ENCODE results near the gene PDLIM5.

Gene PDLIM5

DNA sequence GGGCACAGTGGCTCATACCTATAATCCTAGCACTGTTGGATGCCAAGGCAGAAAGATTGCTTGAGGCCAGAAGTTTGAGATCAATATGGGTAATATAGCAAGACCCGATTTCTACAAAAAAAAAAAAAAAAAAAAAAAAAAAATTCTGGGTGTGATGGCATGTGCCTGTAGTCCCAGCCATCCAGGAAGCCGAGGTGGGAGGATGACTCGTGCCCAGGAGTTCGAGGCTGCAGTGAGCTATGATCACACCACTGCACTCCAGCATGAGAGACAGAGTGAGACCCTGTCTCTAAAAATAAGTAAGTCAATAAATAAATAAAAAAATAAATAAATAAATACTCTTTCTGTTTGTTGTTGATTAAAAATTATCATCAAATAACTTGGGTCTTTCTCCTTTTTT is 243.6 kb downstream of the PDLIM5 start:
- H3K27ac ChIP-seq, result no peak overlapping the region
- TF ChIP-seq, protein P1, sequence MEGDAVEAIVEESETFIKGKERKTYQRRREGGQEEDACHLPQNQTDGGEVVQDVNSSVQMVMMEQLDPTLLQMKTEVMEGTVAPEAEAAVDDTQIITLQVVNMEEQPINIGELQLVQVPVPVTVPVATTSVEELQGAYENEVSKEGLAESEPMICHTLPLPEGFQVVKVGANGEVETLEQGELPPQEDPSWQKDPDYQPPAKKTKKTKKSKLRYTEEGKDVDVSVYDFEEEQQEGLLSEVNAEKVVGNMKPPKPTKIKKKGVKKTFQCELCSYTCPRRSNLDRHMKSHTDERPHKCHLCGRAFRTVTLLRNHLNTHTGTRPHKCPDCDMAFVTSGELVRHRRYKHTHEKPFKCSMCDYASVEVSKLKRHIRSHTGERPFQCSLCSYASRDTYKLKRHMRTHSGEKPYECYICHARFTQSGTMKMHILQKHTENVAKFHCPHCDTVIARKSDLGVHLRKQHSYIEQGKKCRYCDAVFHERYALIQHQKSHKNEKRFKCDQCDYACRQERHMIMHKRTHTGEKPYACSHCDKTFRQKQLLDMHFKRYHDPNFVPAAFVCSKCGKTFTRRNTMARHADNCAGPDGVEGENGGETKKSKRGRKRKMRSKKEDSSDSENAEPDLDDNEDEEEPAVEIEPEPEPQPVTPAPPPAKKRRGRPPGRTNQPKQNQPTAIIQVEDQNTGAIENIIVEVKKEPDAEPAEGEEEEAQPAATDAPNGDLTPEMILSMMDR (IDR thresholded peaks at IDR 0.05), result no peak
- no peak overlapping the region for H3K4me3 ChIP-seq
- DNase-seq (ENCODE audit: low spot score), result no peak

DNA sequence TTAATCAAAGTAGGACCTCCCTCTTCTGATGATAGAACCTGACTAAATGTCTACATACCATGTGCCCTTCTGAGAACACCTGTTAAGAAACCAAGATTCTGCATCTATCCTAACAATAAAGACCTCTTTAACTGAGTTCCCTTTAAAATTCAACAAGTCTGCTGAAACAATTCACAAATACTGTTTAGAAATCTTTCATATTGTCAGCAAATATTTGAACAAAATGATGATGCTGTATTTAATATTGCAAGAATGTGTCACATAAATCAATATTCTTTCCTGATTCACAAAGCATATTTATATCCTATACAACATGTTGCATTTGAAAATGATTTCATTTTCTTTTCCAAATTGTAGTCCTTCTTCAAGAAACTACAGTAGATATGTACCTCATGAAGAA is 246.4 kb downstream of the PDLIM5 start:
- TF ChIP-seq, protein P1 (IDR thresholded peaks at IDR 0.05), result no peak
- H3K27ac ChIP-seq, result no peak overlapping the region
- no peak for DNase-seq (ENCODE audit: low spot score)
- no peak overlapping the region for H3K4me3 ChIP-seq

DNA sequence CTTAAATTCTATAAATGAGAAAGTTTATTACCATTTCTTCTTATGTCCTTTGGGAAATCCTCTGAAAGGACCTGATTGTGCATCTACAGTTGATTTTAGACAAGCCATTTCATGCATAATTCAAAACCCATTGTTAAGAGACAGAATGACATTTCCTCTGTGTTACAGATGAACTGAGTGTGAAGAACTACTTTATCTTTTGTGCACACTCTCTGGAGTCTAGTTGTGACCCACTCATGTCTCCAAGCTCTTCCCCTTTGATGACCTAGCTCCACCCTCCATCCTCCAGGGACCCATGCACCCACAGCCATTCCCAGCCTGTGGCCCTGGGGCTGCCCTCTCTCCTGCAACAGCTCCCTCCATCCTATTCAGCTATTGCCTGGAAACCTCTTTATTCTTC is 248.6 kb downstream of the PDLIM5 start:
- no peak for DNase-seq (ENCODE audit: low spot score)
- TF ChIP-seq, protein P1 (IDR thresholded peaks at IDR 0.05), result no peak
- Histone ChIP-seq H3K27ac (no peak overlapping the region), H3K4me3 (no peak overlapping the region)

DNA sequence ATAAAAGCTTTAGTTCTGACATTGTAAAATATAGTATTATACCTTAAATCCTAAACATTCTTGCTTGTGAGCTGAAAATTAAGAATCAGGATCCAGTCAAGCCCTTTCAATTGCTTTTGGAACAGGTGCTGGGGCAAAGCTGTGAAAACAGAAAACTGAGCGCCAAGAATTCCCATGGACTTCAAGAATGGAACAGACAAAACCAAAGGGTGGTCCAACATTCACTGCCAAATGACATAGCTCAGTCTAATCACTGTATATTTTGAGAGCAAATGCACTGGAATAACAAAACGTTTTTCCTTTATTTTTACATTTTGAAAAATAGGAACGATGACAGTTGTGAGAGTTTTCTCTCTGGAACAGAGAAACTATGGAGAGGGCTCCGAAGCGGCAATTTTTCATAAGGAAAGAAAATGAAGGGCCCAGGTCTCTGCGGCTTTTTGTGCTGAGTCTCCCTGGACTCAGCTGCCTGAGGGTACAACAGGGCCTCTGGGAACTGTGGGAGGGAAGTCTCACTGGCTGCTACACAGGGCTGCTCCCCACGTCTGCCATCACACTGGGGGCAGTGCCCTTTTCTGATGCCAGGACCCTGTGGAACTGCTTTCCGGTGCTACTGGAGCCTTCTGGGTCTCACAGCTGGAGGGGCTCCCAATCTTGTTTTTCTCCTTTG is 250.0 kb downstream of the PDLIM5 start:
- TF ChIP-seq, protein P1 (IDR thresholded peaks at IDR 0.05), result no peak
- Histone ChIP-seq H3K27ac (no peak overlapping the region), H3K4me3 (no peak overlapping the region)
- DNase-seq (ENCODE audit: low spot score), result no peak

DNA sequence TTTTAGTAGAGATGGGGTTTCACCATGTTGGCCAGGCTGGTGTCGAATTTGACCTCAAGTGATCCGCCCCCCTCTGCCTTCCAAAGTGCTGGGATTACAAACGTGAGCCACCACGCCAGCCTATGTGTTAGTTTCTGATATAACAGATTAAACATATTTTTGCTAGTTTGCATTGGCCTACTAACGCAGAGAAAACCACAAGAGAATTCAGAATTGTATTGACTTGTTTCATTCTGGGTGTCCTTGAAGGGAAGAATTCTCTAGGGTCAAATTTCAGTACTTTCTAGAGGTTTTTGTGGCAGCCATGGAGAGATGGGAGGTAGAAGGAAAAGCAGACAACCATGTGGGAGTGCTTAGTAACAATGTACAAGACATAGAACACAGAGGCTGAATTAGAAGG is 259.9 kb downstream of the PDLIM5 start:
- DNase-seq (ENCODE audit: low spot score), result no peak
- Histone ChIP-seq H3K27ac (no peak overlapping the region), H3K4me3 (no peak overlapping the region)
- TF ChIP-seq, protein P1 (IDR thresholded peaks at IDR 0.05), result no peak

DNA sequence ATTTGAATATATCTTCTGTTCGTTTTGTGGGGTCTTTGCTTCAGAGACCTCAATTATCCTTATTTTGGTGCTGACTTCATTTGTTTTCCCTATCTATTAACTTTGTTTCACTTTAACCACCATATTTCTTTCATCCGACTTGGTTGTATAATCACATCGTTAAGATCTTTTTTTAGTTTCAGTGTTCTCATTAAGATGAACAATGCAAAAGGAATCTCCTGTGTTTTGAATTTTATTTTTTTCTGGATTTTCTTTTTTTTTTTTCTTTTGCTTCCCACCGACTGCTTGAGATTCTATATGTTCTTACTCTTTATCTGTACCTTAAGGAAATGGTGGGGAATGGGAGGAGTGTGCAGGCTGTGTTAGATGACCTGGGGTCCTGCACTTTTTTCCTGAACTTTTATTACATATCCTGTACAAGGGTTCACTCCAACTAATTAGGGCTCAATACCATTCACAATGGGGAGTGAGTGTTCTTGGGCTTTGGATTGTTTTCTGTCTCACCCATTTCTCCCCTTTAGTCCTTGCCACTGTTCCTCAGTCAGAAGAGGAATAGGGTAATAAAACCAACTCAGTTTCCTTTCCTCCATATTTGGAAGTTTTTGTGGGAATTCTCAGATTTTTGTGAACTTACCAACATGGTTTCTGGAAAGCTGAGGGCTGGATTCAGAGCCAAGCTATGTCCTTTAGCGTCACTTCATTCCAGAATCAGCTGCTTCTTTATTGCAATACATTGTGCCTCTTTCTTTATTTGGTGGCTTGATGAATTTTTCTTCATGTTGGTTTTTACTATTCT is 262.8 kb downstream of the PDLIM5 start:
- no peak overlapping the region for H3K4me3 ChIP-seq

More for the DNA sequence above, 262.8 kb downstream of the PDLIM5 start:
- no peak overlapping the region for H3K27ac ChIP-seq
- TF ChIP-seq, protein P1 (IDR thresholded peaks at IDR 0.05), result no peak
- no peak for DNase-seq (ENCODE audit: low spot score)

Data from coronary artery (tissue), 2 donors.